Chondrocyte (in vitro differentiated cells): ENCODE results near the gene HMCN2. TPM values are rescaled to one million over a fixed set of nuclear protein-coding genes. Genes with fewer than 3 reads are reported as not detected.

ENCODE experiments used
- DNase-seq: peaks from one replicate; pipeline ENCODE4 v3.0.0; 2021; ENCODE audit warnings: mixed read lengths, low spot score
- H3K27ac Mint-ChIP-seq: one replicate; pipeline ENCODE4 v1.8.0; 2021; ENCODE audit warnings: mild to moderate bottlenecking, moderate library complexity, mixed read lengths; ENCODE audit not compliant: unreplicated experiment
- H3K27me3 Mint-ChIP-seq: 2 replicates; pipeline ENCODE4 v1.8.0; 2021; ENCODE audit warnings: low read depth, mixed read lengths
- H3K36me3 Mint-ChIP-seq: 2 replicates; pipeline ENCODE4 v1.8.0; 2021; ENCODE audit warnings: low read depth, mixed read lengths
- H3K4me1 Mint-ChIP-seq: 2 replicates; pipeline ENCODE4 v1.8.0; 2021; ENCODE audit warnings: low read depth, mild to moderate bottlenecking, mixed read lengths
- H3K4me3 Mint-ChIP-seq: one replicate; pipeline ENCODE4 v1.8.0; 2021; ENCODE audit warnings: mild to moderate bottlenecking, moderate library complexity, mixed read lengths; ENCODE audit not compliant: unreplicated experiment
- H3K9me3 Mint-ChIP-seq: 2 replicates; pipeline ENCODE4 v1.8.0; 2021; ENCODE audit warnings: low read depth, mixed read lengths
- CTCF ChIP-seq: fragments of 200-600 bp; sonication (generic); IDR thresholded peaks from 2 replicates; pipeline ENCODE4 v1.5.0; 2021; ENCODE audit warnings: antibody characterized with exemption, mild to moderate bottlenecking, moderate library complexity
- total RNA-seq: library from RNA; stranded (reverse); gene quantifications from 3 replicates; pipeline ENCODE4 v1.2.1, GENCODE V29; 2021

Gene HMCN2
- total RNA-seq, 1 donor from 2014 or later: 0.05 TPM

DNA sequence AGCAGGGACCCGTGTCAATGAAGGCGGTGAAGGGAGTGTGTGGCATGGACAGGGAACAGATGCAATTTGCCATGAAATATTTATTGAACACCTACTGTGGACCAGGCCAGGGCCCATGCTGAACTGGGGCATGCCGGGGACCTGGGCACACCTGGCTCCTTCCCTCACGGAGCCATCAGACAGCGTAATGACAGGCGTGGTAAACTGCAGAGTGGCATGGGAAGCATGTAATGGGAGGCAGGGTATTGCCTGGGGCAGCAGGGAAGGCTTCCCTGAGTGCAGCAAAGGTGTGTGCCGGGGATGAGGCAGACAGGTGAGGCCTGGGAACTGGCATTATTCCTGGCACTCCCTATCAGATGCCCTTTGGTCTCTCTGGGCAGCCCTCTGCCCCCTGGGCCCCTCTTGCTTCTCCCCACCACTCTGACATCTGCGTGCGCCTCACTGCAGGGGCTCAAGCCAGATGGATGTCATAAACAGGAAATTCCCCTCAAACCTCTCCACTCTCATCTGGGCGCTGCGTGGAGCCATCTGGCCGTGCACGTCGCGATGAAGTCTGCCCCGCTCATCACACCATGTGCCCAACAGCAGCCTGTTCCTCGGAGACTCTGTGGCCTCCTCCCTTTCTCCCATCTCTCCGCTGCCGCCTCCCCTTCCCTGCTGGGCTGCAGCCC lies 67.6 kb downstream of the HMCN2 start:
- H3K27me3 Mint-ChIP-seq: peaks cover 47% of the 10 kb centered on the region
- H3K36me3 Mint-ChIP-seq: no peaks in the 10 kb centered on the region
- H3K4me1 Mint-ChIP-seq: peaks cover 7% of the 10 kb centered on the region
- H3K9me3 Mint-ChIP-seq: no peaks in the 10 kb centered on the region
- H3K27ac Mint-ChIP-seq: no peak overlapping the region
- no peak for DNase-seq
- no peak overlapping the region for H3K4me3 Mint-ChIP-seq
- TF ChIP-seq CTCF: no peak

GRCh38 chr9:130333712-130334062 lies 68.1 kb downstream of the HMCN2 start:
- no peaks in the 10 kb centered on the region for H3K9me3 Mint-ChIP-seq
- DNase-seq: no peak
- no peak overlapping the region for H3K27ac Mint-ChIP-seq

DNA sequence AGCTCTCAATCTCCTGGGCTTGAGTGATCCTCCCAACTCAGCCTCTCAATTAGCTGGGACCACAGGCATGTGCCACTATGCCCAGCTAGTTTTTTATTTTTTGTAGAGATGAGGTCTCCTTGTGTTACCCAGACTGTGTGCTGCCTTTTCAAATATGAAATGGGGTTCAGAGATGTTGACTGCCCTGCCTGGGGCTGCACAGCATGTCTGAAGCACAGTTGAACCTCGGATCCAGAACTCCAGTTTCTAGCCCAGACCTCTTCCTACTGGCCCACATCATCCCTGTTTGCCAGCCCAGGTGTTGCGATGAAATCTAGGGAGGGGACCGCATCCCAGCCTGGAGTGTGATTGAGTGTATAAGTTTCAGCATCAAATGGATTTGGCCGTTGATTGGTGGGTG lies 69.4 kb downstream of the HMCN2 start:
- Mint-ChIP-seq H3K4me3 (no peak overlapping the region), H3K4me1 (no peaks in the 10 kb centered on the region), H3K36me3 (no peaks in the 10 kb centered on the region), H3K9me3 (no peaks in the 10 kb centered on the region), H3K27me3 (peaks cover 37% of the 10 kb centered on the region), H3K27ac (no peak overlapping the region)
- TF ChIP-seq CTCF: no peak
- DNase-seq: no peak

More at GRCh38 chr9:130333712-130334062, 68.1 kb downstream of the HMCN2 start:
- no peak for TF ChIP-seq CTCF
- Mint-ChIP-seq H3K4me1 (peaks cover 2% of the 10 kb centered on the region), H3K36me3 (no peaks in the 10 kb centered on the region), H3K27me3 (peaks cover 42% of the 10 kb centered on the region), H3K4me3 (no peak overlapping the region)

- no peak for DNase-seq
- Mint-ChIP-seq H3K36me3 (no peaks in the 10 kb centered on the region), H3K9me3 (no peaks in the 10 kb centered on the region)
Observed at GRCh38 chr9:130336027-130336610, 70.6 kb downstream of the HMCN2 start.

GRCh38 chr9:130336885-130337284 lies 71.3 kb downstream of the HMCN2 start:
- TF ChIP-seq CTCF: no peak
- Mint-ChIP-seq H3K27ac (no peak overlapping the region), H3K4me3 (no peak overlapping the region), H3K36me3 (no peaks in the 10 kb centered on the region), H3K27me3 (peaks cover 32% of the 10 kb centered on the region), H3K9me3 (no peaks in the 10 kb centered on the region), H3K4me1 (no peaks in the 10 kb centered on the region)
- no peak for DNase-seq

More at GRCh38 chr9:130336027-130336610, 70.6 kb downstream of the HMCN2 start:
- Mint-ChIP-seq H3K27me3 (peaks cover 32% of the 10 kb centered on the region), H3K27ac (no peak overlapping the region), H3K4me3 (no peak overlapping the region), H3K4me1 (no peaks in the 10 kb centered on the region)
- no peak for TF ChIP-seq CTCF
